Panc1 (cell line): ENCODE data around the gene FUBP3.
A peak's percentile ranks its signal among the peaks of the same experiment; 100 is the strongest.

Experiments
- CTCF ChIP-seq: fragments of 450-650 bp; IDR thresholded peaks from 2 replicates; pipeline ENCODE4 v1.5.1; 2017; ENCODE audit warnings: mild to moderate bottlenecking
- POLR2AphosphoS5 ChIP-seq: IDR thresholded peaks from 2 replicates; pipeline ENCODE4 v1.6.1; 2012; ENCODE audit warnings: mild to moderate bottlenecking, low read depth, low read length, moderate library complexity
- SIN3A ChIP-seq: IDR thresholded peaks from 2 replicates; pipeline ENCODE4 v1.6.1; 2012; ENCODE audit warnings: low read depth, mild to moderate bottlenecking, low read length, moderate library complexity, borderline replicate concordance; ENCODE audit not compliant: insufficient read depth

GRCh38 chr9:130578865-130579737, at the start of gene FUBP3:
- no peak for TF ChIP-seq CTCF
- TF ChIP-seq SIN3A = no peak; the same call in 1 of the 2 replicates
- peak; percentile 73 for TF ChIP-seq POLR2AphosphoS5
